ENCODE measurements around the gene TSC22D3.

Gene TSC22D3

DNA sequence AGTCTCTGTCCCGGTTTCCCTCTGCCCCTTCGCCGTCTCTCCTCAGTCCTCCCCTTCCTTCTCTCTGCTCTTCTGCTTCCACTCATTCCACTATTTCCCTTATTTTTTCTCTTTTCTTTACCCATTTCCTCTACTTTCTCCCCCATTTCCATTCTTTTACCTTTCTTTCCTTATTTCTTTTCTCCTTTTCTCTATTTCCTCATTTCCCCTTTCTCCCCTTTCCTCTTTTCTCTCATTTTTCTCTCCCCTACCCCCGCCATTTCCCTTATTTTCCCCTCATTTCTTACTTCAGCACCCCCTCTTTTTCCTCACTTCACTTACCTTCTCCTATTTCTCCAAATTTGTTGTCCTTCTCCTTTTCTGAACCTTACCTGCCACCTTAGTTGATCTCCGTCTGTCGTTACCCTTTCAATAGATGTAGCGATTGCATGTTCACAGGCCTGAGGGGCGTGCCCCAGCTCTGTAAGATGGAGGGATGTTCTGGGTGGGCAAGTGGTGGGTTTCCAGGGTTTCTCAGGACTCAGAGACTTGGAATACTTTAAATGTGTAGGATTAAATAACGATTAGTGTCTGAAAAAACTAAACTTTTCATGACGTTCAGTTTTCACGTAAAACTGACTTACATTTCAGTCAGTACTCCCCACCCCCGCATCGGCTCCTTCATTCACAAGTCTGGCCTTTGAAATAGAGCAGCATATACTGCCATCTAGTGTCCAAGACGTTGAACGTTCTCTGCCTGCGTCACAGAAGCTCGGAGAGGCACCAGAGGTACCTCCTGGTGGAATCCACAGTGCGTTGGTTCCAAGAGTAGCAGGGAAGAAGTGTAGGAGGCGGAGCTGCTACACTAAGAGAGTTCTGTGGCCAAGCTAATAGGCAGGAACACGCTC is 1.3 kb upstream of the TSC22D3 start:
- peaks cover 79% of the 10 kb centered on the region for H3K27me3 ChIP-seq
- peak overlapping the region; percentile 91 for H3K4me2 ChIP-seq
- no peaks in the 10 kb centered on the region for H3K36me3 ChIP-seq
- H3K9me3 ChIP-seq = no peaks in the 10 kb centered on the region
- no peak overlapping the region for H3K27ac ChIP-seq
- no peak for TF ChIP-seq Cebpa-rat (IDR thresholded peaks at IDR 0.05)
- H4K20me1 ChIP-seq = peaks cover 16% of the 10 kb centered on the region; the same call in 1 of the 2 replicates
- H3K4me1 ChIP-seq = peaks cover 9% of the 10 kb centered on the region
- H3K4me3 ChIP-seq = peak overlapping the region; percentile 65
- 0 out of 2 replicates have a peak overlapping the region, but pooled peaks have one; percentile 15 for H3K9ac ChIP-seq

DNA sequence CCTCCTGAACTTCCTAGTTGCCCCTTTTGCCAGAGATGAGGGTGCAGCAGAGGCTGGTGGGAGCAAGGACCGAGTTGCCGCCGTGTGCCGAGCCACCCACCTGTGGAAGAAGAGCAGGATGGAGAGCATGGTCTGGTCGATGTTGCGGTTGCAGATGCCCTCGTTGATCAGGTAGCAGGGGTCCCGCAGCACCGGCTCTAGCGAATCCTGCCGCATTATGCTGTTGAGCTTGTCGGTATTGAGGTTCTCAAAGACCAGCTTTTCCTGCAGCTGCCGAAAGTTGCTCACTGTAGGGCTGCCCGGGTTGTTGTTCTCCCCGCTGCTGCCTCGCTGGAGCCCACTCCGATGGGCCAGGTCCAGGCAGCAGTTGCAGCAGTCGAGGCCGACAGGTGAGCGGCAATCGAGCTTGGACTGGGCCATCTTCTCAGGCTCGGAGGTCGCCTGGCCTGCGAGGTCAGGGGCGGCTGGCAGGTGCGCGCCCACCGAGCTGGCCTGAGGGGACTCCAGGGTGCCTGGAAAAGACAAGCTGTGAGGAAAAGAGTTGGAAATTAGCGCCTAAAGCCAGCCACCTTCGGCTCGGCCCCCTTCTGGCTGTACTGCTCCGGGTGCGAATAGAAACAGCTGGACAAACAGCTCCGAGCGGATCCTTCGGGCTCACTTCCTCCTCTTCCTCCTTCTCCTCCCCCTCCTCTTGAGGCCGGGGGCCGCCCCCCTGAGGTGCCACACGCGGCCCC is 420 bp downstream of the TSC22D3 start:
- H3K27me3 ChIP-seq = peaks cover 88% of the 10 kb centered on the region
- H3K4me1 ChIP-seq = peaks cover 9% of the 10 kb centered on the region
- H3K9me3 ChIP-seq = no peaks in the 10 kb centered on the region
- peak overlapping the region; percentile 91 for H3K4me2 ChIP-seq
- H3K36me3 ChIP-seq = no peaks in the 10 kb centered on the region
- no peak overlapping the region for H3K9ac ChIP-seq
- H3K27ac ChIP-seq = no peak overlapping the region
- peak overlapping the region; percentile 65 for H3K4me3 ChIP-seq
- TF ChIP-seq Cebpa-rat (IDR thresholded peaks at IDR 0.05) = no peak
- peaks cover 22% of the 10 kb centered on the region; the same call in 1 of the 2 replicates for H4K20me1 ChIP-seq

DNA sequence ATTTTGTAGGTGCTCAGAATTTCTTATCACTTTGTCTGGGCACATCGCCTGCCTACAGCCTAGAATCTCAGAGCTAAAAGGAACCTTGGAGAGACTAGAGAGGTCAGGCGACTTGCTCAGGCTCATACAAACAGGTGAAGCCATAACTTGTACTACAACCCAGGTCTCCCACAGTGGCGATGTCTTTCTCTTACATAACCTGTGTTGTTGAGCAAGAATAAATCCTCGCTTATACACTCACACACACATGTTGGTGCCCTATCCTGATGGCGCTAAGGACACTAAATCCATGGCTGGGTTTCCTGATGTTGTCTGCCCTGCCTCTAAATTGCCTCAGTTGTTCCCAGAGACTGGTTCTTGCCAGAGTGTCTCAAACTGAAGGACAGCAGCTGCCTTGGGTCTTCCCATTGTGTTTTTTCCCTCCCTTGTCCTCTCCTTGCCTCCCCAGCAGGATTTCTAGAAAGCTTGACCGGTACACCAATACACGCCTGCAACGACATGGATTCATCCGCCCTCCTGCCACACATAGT is 1.6 kb downstream of the TSC22D3 start:
- Histone ChIP-seq H3K9me3 (no peaks in the 10 kb centered on the region), H4K20me1 (peaks cover 22% of the 10 kb centered on the region; the same call in 1 of the 2 replicates), H3K4me3 (no peak overlapping the region), H3K4me2 (no peak overlapping the region), H3K27ac (no peak overlapping the region), H3K4me1 (peaks cover 9% of the 10 kb centered on the region), H3K9ac (no peak overlapping the region), H3K36me3 (no peaks in the 10 kb centered on the region), H3K27me3 (peaks cover 92% of the 10 kb centered on the region)
- no peak for TF ChIP-seq Cebpa-rat (IDR thresholded peaks at IDR 0.05)

DNA sequence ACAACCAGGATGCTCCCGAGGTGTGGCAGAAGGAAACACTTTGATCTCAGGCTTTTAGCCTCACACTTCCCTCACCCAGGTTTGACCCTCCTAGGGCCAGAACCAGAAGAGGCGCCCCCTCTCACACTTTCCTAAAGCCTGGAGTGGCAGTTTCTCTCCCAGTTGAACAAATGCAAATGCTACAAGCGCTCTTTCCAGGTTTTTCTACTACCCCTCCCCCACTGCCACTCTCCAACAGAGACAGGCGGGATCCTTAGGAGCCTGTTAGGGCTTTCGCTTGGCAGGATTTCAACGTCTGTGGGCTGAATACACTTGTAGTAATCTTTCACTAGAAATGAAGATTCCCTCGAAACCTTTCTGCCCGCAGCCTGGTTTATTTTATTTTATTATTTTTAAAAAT is 2.4 kb downstream of the TSC22D3 start:
- TF ChIP-seq Cebpa-rat (IDR thresholded peaks at IDR 0.05) = no peak
- H3K4me2 ChIP-seq = no peak overlapping the region
- peaks cover 18% of the 10 kb centered on the region; the same call in 1 of the 2 replicates for H4K20me1 ChIP-seq
- H3K4me3 ChIP-seq = no peak overlapping the region
- peaks cover 93% of the 10 kb centered on the region for H3K27me3 ChIP-seq
- H3K9me3 ChIP-seq = no peaks in the 10 kb centered on the region
- no peaks in the 10 kb centered on the region for H3K36me3 ChIP-seq
- no peak overlapping the region for H3K9ac ChIP-seq
- peaks cover 9% of the 10 kb centered on the region for H3K4me1 ChIP-seq
- no peak overlapping the region for H3K27ac ChIP-seq

DNA sequence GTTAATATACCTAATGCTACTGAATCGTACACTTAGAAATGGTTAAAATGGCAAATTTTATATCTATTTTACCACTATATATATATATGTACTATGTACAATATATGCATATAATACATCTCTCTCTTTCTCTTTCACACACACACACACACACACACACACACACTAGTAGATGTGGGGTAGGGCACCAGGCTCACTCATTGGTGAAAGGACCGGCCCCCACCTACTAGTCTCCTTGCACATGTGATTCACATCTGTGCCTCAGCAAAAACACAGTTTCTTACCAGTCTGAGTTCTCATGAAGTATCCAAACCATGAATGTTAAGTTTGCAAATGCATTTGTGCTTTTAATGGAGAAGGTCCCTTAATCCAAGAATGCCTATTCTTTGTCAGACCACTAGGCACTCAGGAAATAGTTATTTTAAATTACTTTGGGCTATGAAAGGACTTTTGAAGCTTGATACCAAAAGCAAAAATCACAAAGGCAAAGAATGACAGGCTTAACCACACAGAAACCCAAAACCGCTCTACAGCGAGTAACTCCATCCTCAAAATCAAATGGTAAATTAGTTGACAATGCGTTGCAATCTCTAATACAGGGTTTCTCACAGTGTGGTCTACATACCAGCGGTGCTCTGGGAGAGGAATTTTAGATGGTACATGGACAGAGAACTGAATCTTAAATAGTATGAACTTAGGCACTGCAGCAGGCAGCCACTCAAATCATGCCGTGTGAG is 5.8 kb downstream of the TSC22D3 start:
- H4K20me1 ChIP-seq = peaks cover 24% of the 10 kb centered on the region; the same call in 1 of the 2 replicates
- H3K4me2 ChIP-seq = no peak overlapping the region
- no peak overlapping the region for H3K4me3 ChIP-seq
- peaks cover 96% of the 10 kb centered on the region for H3K27me3 ChIP-seq
- H3K9ac ChIP-seq = no peak overlapping the region
- TF ChIP-seq Cebpa-rat (IDR thresholded peaks at IDR 0.05) = no peak
- no peaks in the 10 kb centered on the region for H3K36me3 ChIP-seq
- H3K4me1 ChIP-seq = no peaks in the 10 kb centered on the region
- no peaks in the 10 kb centered on the region for H3K9me3 ChIP-seq
- no peak overlapping the region for H3K27ac ChIP-seq

DNA sequence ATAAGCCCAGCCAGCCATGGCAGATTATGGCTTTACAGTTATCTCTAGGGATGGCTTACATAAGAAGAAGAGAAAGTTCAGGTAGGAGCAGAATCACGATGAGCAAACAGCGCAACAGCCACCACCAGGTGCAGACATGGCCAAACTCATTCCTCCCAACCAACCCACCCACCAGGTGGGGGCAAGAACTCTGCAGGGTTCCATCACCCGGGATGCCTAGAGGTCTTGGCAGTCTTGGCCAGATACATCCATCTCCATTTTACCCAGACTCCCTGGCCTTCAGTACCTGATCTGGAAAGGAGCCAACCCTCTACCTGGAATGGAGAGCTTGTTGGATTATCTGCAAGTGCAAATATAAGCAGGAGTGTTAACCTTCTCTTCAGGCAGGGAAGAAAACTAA is 7.5 kb downstream of the TSC22D3 start:
- no peak for TF ChIP-seq Cebpa-rat (IDR thresholded peaks at IDR 0.05)
- peaks cover 25% of the 10 kb centered on the region; the same call in 1 of the 2 replicates for H4K20me1 ChIP-seq
- H3K27me3 ChIP-seq = peaks cover 95% of the 10 kb centered on the region
- H3K4me1 ChIP-seq = peaks cover 11% of the 10 kb centered on the region
- no peak overlapping the region for H3K27ac ChIP-seq
- no peaks in the 10 kb centered on the region for H3K36me3 ChIP-seq
- H3K9me3 ChIP-seq = no peaks in the 10 kb centered on the region
- no peak overlapping the region for H3K4me3 ChIP-seq
- no peak overlapping the region for H3K9ac ChIP-seq
- no peak overlapping the region for H3K4me2 ChIP-seq

DNA sequence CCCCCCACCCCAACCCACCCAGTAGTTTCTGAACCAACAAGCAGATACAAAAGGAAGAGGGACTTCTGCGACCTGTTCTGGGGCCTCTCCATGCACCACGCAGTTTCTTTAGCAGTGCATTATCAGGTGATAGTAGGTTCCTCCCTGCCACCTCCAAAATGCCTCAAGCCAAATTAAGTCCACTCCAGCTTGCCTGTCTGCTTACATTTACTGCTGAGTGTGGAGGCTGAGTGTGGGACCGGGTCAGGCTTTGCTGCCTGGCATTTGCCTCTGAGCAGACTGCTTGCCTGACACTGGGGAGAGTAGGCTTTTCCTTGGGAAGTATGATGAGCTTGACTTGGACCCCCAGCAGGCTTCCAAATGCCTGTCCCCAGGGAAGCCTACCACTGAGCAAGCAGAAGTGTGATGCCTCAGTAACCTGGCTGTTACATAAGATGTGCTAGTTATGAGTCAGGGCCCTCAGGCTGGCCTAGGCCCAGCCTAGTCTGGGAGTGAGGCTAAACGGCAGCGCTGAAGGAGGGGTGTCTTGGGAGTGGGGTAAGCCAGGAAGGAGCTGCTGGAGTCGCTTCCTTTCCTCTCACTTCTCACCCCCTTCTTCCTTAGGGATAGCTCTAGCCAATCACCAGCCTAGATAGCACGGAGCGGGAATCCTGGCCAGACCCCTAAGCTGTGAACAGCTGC is 9.0 kb downstream of the TSC22D3 start:
- Histone ChIP-seq H3K4me2 (no peak overlapping the region), H3K36me3 (no peaks in the 10 kb centered on the region), H3K9ac (no peak overlapping the region), H3K9me3 (no peaks in the 10 kb centered on the region), H3K27ac (no peak overlapping the region), H3K4me1 (peaks cover 16% of the 10 kb centered on the region), H3K4me3 (no peak overlapping the region), H4K20me1 (peaks cover 25% of the 10 kb centered on the region; the same call in 1 of the 2 replicates), H3K27me3 (peaks cover 95% of the 10 kb centered on the region)
- TF ChIP-seq Cebpa-rat (IDR thresholded peaks at IDR 0.05) = no peak

DNA sequence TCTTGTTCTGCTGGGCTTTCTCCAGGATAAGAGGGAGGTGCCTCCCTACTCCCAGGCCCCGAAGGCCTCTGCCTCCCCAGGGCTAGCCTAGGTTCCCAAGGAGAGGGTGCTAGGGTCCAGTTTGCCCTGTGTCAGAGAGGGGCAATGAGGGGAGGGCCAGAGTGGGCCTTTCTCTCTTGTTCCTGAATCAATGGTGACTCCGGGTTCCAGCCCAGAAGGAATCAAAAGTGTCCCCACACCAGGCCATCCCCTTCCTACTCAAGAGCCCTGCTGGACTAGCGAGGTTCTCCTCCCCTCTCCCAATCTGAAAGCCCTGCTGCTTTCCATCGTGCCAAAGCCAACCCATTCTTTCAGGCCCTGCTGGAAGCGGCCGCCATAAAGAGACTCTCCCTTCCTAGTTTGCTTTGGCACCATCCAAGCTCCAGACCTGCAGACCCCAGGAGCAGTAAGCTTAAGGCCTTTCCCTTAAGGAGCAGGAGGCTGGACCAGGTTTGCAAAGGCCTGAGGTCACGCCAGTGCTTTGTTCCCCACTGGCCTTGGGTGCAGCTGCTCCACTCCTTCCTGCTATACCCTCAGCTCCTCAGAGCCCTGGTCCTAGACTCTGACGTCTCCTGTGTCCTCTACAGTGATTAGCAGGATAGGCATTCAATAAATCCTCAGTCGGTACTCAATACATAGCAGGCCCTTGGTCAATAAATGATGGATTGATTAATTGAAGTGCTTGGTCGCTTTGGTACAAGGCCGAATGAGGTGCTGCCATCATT is 10.6 kb downstream of the TSC22D3 start:
- Histone ChIP-seq H3K9me3 (no peaks in the 10 kb centered on the region), H3K27me3 (peaks cover 95% of the 10 kb centered on the region), H4K20me1 (peaks cover 19% of the 10 kb centered on the region; the same call in 1 of the 2 replicates), H3K9ac (no peak overlapping the region), H3K36me3 (no peaks in the 10 kb centered on the region), H3K4me3 (no peak overlapping the region), H3K4me1 (peaks cover 16% of the 10 kb centered on the region), H3K27ac (no peak overlapping the region), H3K4me2 (no peak overlapping the region)
- TF ChIP-seq Cebpa-rat (IDR thresholded peaks at IDR 0.05) = no peak
